Neural progenitor cell (in vitro differentiated cells): Measurements from ENCODE around the gene ZNF615.

ENCODE experiments used
- CTCF ChIP-seq: fragments of 200-600 bp; sonication (generic); IDR thresholded peaks from 2 replicates; pipeline ENCODE4 v1.5.1; 2017; ENCODE audit warnings: antibody characterized with exemption, mild to moderate bottlenecking
- EZH2phosphoT487 ChIP-seq: fragments of 200-600 bp; sonication (generic); IDR thresholded peaks from 2 replicates; pipeline ENCODE4 v1.6.1; 2017; ENCODE audit warnings: antibody characterized with exemption

DNA sequence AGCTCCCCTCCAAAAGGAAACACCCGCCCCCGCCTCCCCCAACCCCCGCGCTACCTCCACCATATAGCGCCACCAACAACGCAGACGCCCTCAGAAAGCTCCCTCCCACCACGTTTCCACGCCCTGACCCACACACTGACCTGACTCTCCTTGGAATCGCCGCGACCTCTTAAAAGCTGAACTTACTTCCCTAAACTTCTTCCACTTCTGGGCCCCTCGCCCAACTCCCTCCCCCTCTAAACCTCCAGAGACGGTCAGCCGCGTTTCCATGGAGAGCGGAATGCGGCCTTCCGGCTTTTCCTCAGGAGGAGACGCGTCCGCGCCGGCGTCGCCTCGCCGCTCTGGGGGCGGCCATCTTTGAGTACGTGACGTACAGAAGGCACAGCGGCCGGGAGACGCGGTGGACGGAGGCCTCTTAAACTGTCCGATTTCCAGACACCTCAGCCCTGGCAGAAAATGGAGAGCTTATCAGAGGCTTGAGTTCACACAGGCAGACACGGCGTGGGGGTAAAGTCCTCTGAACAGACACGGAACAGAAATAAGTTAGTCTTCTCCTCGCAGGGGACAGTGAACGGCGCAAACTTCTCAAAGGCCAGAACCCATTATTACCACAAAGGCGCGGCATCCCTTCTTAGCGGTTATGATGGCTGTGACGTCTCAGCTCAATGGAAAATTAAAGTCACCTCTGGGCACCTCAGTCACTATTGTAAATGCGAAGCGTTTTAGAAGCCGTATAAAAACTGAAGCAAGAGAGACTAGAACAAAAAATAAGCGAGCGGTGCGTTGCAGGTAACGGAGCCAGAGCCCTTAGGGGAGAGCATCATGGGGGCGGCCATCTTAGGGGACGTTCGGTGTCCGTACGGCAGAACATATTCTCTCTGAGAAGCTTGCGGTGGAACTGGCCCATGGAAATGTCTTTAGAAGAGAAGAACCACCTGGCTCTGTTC lies 40.8 kb upstream of the ZNF615 start, which contains the start of gene ZNF432:
- no peak for TF ChIP-seq CTCF
- TF ChIP-seq EZH2phosphoT487: no peak
